HG03469 (cell line): ENCODE measurements around the gene HRG.
A peak's percentile ranks its signal among the peaks of the same experiment; 100 is the strongest.
"Not testable (repeated sequence)": the region's sequence is repeated elsewhere in the genome, so short reads cannot be mapped to it uniquely, and the experiment has no call there.

Experiments used
- ATAC-seq: cut with Tn5 transposase; IDR thresholded peaks from one replicate; pipeline ENCODE4 v1.9.1; 2021; ENCODE audit warnings: mild to moderate bottlenecking, moderate library complexity, moderate number of reproducible peaks; ENCODE audit not compliant: unreplicated experiment

HRG gene, protein sequence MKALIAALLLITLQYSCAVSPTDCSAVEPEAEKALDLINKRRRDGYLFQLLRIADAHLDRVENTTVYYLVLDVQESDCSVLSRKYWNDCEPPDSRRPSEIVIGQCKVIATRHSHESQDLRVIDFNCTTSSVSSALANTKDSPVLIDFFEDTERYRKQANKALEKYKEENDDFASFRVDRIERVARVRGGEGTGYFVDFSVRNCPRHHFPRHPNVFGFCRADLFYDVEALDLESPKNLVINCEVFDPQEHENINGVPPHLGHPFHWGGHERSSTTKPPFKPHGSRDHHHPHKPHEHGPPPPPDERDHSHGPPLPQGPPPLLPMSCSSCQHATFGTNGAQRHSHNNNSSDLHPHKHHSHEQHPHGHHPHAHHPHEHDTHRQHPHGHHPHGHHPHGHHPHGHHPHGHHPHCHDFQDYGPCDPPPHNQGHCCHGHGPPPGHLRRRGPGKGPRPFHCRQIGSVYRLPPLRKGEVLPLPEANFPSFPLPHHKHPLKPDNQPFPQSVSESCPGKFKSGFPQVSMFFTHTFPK

DNA sequence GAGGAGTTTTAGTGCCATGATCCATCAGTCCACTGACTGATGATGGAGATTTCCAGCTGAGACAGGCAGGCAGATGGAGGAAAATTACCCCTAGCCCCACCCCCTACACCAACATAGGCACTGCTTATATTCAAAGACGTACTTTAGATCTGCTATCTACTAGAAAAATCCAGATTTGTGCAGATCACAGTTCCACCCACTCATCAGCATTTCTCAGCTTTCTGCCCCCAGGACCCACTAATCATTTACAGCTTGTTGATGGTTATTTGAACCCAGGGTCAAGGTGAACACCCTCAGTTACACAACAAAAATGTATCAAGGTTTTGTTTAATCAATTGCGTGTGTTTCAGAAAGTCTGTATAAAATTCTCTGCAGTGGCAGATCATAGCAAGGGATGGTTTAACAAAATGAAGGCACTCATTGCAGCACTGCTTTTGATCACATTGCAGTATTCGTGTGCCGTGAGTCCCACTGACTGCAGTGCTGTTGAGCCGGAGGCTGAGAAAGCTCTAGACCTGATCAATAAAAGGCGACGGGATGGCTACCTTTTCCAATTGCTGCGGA lies at the start of gene HRG:
Gene HRG, plus strand, starts transcription at position 390 of the 564 bp plus-strand sequence. Its CDS starts 18 bp downstream, at position 408.
- ATAC-seq, result no peak

DNA sequence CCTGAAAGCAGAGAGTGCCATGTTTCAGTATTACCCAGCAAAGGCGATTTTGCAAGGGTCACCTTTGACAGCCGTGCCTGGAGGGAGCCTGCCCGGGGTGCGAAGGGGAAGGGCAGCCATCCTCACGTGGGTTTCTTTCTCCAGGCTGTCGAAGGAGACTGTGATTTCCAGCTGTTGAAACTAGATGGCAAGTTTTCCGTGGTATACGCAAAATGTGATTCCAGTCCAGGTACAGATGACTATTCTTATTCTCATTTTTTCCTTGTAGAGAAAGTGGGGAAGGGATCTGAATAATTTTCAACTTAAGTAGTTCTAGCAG lies 49.6 kb upstream of the HRG start:
- no peak for ATAC-seq

DNA sequence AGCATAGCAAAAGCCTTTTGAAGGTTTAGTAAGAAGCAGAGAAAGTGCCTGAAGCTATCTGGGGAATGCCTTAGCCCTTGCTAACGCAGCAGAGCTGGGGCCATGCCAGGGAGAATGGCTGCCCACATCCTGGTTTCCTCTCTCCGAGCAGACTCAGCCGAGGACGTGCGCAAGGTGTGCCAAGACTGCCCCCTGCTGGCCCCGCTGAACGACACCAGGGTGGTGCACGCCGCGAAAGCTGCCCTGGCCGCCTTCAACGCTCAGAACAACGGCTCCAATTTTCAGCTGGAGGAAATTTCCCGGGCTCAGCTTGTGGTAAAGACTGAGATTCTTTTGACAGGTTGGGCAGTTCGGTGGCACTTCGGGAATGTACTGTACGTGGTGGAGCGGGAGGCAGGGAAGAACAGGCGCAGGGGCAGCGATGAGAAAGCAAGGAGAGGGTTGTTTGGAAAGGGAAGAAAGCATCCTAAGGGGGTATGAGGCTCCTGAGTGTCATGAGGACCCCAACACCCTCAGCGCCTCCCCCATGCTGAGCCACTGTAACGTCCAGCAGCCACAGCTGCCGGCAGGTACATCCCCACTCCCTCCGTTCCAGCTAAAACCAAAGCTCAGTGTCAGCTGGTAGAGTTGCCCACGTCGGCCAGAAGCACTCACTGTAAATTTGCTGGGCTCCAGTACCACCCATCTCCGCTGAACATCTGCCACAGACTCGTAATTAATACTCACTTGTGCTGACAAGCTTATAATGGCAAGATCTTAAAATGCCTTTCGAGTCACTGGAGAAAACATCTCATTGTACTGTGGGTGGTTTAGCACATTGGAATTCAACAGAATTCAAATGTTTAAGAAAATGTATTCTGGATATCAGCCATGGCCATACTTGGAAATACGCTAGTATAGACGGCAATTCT lies 48.5 kb upstream of the HRG start:
- peak; percentile 77 for ATAC-seq

DNA sequence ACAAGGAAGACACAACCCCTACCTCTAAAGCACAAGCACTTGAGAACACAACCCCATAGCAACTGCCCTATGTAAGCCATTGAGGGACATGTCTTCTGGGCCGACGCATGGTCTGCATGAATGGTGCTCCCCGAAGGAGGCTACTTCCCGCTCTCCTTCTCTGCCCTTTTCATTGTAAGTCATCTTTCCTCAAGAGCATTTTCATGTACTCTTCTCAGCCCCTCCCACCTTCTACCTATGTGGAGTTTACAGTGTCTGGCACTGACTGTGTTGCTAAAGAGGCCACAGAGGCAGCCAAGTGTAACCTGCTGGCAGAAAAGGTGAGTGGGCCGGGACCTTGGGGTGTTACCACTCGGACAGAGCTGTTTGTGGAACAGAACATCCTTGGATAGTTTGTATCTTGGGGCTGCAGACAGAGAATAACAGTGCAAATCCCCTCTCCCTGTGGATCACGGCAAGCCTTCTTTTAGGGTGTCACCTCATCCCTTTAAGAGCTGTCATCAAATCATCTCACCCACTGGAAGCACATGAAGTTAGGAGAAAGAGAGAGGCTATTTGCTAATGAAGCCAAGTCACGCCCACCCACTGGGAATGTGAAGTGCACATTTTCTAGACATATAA lies 47.4 kb upstream of the HRG start:
- no peak for ATAC-seq

DNA sequence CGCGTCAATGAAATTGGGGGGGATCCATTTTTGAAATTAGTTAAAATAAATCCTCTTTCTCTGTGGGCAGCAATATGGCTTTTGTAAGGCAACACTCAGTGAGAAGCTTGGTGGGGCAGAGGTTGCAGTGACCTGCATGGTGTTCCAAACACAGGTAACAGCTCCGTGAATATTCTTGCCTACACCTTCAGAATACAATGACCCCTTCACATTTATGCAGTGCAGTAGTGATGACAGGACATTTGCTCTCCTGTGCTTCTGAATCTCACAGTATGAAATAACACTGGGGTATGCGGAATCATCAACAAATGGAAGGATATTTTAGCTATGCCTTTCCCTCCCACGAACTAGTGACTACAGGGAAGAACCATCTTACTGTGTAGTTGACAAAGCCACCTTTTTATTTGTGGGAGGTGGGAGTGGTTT lies 46.0 kb upstream of the HRG start:
- no peak for ATAC-seq

DNA sequence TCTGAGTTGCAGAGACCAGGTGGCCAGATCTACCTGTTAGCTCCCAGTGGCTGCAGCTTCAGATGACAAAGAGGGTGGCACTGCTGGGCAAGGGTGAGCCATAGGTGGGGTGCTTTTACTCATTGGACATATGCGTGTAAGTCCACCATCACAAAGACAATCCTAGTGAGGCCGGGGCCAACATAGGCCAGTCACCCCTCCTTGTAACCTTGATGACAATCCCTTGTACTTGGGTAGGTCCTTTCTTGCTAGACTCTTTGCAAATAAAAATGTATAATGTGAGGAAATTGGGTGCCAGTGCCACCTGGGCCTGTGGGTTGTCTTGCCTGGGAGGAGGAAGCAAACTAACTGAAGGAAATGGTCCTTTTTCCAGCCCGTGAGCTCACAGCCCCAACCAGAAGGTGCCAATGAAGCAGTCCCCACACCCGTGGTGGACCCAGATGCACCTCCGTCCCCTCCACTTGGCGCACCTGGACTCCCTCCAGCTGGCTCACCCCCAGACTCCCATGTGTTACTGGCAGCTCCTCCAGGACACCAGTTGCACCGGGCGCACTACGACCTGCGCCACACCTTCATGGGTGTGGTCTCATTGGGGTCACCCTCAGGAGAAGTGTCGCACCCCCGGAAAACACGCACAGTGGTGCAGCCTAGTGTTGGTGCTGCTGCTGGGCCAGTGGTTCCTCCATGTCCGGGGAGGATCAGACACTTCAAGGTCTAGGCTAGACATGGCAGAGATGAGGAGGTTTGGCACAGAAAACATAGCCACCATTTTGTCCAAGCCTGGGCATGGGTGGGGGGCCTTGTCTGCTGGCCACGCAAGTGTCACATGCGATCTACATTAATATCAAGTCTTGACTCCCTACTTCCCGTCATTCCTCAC lies 45.4 kb upstream of the HRG start:
- no peak for ATAC-seq

DNA sequence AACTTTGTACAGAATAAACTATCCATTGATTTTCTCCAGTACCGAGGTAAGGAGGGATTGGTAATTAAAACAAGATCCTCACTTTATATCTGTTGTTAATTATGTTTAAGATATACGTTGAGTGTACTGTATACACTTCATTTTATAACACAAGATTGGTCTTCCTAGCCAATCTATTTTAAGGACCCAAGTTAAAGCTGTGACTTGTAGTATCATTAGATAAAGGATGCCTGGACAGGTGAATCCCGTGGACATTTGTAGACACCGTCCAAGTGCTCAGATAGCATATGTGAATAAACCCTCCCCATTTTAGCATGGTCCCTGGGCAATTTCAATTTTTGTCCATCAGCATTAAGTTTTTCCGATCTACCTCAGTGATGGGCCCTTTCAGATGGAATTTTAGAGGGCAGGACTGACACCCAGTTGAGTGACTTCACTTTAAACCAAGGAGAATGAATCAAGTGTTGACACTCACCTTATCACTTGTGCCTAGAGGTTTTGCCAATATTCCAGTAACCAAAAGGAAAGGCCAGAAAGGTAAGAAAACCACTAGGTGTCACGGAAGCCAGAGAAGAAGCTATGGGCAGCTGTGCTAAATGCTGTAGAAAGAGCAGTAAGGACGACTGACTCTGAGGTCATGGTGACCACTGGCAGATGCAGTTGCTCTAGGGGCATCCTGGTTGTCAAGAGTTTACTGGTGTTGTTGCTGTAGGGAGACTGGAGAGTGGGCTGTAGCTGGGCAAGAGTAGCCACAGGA lies 43.7 kb upstream of the HRG start:
- ATAC-seq, result no peak

DNA sequence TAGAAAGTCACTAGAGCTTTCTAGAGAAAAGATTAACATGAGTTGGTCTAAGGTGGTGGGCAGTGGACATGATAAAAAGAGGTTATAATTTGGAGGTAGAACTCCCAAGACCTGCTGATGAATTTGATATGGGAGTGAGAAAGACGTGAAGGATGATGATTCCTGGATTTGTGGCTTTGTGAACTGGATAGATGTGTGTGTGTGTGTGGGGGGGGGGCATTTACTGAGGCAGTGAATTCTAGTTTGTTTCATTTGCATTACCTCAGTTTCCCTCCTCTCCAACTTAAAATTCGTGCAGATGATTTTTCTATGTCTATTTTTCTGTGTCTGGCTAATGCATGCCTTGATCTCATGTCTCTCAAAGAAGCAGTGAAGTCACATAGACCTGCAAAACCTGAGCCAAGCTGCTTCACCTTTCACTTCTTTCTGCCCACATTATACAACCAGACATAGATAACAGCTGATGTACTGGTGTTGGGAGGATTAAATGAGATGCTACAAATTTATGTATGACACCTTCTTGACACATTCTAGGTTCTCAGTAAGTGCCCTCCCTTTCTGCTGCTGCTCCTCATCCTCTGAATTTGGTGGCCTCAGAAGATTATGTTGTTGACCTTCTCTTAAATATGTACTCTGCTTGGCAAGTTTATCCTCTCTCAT lies 43.0 kb upstream of the HRG start:
- ATAC-seq, result no peak

DNA sequence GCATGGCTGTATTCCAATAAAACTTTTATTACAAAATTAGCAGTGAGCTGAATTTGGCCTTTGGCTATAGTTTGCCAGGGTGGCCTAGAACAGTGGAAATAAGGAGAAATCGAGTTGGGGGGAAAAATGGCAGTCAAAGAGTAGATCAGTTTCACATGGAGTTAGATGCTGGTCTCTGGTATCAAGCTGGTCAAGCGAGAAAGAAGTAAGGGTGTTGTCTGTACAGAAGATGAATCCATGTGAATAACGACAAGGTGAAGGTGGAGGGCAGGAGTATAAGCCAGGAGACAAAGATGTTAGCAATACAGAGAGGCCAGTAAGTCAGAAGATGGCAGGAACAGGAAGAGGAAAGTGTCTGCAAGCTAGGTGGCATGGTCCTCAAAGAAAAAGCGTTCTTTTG lies 41.2 kb upstream of the HRG start:
- no peak for ATAC-seq

DNA sequence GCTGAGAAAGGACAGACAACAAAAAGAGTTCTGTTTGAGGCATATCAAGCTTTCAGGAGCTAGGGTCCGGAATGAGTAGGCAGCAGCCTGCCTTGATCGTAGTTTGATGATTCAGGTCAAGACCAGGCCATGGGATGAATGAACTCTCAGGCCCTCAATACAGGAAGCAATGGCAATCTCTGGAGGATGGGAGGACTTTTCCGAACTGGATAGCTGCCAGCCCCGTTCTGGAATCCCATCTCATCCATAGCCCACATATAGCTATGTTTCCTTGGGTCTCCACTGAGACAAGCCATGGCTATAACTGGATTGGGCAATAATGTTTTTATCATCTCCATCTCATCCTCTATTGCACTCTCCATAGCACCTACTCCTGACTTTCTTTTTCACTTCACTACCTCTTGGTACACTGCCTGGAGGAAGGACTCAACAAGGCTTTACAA lies 40.2 kb upstream of the HRG start:
- ATAC-seq, result no peak

DNA sequence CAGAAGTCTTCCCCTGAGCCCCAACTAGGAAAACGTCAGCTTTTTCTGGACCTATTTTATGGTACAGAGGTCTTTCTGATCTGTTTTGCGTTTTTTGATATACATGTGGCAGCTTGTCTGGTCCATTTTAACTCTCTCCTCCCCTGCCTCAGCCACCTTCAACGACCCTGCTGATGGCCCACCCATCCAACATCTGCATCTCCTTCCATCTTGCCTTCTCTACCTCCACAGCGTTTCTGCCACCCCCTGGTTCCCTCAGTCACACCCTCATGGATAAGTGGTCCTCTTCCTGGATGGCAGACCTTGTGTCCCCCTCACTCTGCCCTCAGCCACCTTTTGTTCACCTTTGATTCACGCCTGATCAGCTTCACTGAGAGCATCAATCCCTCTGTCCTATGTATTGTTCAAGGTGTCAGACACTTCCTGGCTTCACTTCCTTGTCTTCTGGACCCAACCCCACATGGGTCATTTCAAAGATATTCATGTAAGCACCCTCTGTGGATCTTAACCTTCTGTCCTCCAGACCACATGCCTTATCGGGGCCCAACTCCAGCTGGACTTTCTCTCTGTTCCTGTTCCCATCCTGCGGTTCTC lies 39.5 kb upstream of the HRG start:
- no peak for ATAC-seq

DNA sequence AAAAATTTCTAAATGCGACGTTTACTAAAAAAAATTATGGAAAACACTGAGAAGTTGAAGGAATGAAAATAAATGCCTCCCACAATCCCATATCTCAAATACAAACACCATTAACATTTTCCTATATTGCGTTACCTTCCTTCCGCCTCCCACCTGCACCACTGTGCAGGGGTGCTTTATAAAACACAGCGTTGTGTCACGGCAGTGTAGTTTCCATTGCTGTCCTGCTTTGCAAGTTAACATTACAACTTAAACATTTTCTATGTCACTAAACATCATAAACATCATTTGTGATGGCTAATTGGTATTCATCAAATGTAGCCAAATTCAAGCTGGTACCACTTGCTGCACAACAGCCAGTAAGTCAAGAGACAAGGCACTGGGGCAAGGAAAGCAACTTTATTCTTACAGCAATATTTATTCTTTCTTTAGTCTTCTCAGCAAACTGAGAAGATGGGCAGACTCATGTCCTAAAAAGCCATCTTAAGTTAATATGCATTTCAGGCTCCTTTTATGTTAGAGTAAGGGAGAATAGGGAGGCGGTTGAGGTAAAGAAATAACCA lies 37.9 kb upstream of the HRG start:
- ATAC-seq, result no peak

DNA sequence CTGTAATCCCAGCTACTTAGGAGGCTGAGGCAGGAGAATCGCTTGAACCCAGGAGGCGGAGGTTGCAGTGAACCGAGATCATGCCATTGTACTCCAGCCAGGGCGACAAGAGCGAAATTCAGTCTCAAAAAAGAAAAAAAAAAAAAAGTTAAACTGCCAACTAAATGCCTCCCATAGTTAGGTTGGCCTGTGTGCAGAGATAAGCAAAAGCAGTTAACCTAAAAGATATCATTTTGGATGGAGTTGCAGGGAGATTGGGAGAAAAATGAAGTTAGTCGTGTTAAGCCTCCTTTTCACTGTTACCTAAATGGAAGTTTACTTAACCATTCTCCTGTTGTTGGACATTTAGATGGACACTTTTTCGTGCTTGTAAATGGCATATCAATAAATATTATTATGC lies 37.1 kb upstream of the HRG start:
- ATAC-seq, result no peak

DNA sequence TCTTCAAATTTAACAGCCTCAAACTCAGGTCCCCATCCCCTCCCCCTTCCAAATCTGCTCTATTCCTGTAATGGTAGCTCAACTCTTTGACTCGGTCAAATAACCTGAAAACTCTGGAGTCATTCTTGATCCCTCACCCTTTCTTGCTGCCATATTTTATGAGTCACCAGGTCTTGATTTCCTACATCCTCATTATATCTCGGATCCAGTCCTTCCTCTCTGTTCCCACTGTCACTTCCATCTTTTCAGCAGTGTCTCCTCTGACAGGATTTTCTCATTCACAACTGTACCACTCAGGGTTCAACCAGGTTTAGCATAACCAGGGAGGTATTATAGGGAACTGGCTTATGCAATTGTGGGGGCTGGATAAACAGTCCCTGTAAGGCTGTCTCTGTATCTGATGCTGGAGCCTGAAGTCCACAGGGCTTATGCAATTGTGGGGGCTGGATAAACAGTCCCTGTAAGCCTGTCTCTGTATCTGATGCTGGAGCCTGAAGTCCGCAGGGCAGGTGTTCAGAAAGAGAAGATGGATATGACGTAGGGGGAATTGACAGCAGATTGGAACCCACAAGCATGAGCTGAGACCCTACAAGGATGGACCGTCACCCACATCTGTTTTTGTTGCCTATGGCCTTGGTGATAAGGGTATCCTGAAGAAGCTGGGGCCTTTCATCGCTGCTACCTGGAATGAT lies 34.7 kb upstream of the HRG start:
- no peak for ATAC-seq

DNA sequence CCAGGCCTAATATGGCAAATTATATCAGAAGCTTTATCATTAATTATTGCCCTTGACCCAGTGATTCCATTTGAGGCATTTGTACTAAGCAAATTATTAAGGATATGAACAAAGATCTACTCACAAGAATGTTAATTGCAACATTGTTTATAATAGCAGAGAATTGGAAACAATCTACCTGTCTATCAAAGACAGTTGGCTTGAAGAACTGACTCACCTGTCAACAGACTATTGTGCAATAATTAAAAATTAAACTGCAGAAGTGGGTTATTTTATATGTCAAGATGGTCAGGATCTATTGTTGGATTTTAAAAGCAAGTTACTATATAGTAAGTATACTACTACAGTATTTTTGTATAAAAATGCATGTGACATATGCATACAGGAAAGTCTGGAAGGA lies 32.3 kb upstream of the HRG start:
- no peak for ATAC-seq

DNA sequence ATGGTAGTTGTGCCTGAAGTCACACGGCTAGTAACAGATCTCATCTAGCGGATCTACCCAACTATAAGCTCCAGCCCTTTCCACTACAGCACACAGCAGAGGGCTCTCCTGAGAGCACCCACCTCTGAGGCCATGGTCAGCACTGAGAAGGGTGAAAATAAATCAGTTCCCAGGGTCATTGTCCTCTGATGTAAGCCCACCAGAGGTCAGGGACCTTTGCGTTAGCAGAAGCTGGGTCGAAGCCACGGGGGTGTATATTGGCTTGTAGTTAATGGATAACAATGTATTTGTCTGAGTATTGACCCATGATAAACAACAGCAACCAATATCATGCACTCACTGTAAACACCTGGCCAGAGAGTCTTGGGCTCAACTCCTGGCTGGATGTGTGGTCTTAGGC lies 31.6 kb upstream of the HRG start:
- not testable (repeated sequence) for ATAC-seq

DNA sequence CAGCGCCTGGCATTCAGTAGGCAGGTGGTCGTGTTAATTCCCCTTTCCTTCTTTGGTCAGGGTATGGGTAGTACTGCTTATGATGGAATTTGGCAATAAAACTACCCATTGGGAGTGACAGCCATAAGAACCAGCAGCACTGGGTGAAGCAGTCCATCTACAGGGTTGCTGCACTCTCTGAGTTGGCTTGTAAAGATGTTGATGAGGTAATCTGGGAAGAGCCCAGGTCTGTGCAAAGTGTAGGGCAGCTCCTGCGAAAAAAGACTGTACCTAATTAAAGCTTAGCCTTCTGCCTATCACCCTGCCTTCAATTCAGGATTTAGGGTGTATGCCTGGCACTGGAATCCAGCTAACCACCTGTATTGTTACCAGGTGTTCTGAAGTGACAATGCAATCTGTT lies 30.3 kb upstream of the HRG start:
- no peak for ATAC-seq
